GM19099 (cell line): Measurements from ENCODE around the gene LDLRAD4.

ENCODE experiments used
- POLR2A ChIP-seq: IDR thresholded peaks from 3 replicates; pipeline ENCODE4 v1.6.1; 2011; ENCODE audit warnings: low read depth; ENCODE audit not compliant: insufficient read length; ENCODE audit errors: extremely low read depth

Gene LDLRAD4

DNA sequence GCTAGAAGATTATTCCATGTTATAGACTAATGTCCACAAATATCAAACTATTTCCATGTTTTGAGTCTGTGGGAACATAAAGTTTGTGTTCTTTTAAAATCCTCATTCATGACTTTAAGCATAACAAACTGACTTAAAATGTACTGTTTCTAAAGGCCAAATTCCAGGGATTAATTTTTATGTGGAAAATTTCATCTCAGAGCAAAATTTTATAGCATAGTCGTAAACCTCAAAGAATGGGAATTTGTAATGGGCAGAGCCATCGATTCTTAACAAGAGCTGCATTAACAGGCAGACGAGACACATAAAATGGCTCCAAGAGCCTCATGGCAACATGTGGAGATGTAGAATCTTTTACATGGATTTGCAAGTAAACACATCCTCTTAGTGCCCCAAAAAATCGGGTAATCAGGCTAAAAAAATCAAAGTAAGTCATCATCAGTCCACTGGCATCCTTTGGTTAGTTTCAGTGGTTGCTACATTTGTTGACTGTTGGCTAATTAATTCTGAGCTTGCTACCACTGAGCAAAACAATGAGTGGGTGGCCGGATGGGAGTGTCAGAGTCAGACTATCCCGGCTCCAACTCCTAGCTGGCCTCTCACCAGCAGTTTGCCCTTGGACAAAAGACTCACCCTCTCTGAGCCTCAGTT is 388.2 kb downstream of the LDLRAD4 start:
- TF ChIP-seq POLR2A = no peak

DNA sequence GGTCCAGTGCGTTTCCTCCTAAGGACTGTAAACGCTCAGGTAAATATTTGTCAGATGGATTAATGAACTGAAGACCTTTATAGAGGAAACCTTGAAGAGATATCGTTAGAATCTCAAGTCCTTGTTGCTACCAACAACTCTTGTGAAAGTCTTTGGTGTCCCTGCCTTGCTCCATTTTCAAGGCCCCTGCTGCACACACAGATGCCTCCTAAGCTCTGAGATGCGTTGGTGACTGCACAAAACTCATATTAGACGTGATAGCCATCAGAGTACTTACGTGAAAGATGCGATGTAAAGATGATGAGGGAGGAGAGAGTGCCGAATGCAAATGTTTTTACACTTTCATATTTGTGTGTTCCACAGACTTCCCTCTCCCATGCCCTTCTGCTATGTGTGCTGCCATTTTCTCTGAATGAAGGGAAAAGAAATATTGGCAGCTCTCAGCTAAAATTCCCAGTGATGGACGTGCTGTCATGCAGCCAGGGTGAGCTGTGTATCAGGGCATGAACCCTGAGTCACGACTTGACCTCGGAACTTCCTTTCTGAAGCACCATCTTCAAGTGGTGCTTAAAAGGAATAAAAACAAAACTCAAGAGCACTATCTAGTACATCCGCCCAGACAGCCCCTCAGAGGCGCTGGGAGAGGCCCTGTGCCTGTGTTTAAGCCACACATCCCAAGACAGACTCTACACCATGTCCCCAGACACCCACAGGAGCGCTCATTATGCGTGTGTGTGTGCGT is 390.4 kb downstream of the LDLRAD4 start:
- TF ChIP-seq POLR2A = no peak

DNA sequence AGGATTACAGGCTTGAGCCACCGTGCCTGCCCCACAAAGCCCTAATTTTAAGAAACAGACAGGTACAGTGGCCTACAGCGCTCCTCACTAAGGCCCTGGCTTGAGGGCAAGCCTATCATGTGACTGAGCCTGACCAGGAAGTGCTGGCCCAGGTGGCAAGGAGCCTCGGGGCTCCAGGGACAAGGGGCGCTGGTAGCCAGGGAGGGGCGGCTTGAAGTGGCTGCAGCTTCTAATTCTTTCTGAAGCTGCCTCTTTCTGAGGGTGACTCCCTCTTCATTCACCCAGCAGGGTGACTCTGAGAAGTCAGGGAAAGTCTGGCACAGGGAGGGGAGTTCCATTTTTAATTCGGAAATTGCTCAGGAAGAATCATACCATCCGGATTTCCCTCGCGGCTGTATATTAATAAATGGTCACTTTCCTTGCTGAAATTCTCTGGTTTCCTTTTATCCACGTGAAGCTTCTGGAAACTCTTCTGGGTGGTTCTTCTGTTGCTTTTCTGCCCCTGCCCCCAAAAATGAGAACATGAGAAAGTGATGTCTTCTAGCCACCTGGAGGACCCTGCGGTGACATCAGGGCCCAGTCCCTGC is 392.1 kb downstream of the LDLRAD4 start:
- no peak for TF ChIP-seq POLR2A

DNA sequence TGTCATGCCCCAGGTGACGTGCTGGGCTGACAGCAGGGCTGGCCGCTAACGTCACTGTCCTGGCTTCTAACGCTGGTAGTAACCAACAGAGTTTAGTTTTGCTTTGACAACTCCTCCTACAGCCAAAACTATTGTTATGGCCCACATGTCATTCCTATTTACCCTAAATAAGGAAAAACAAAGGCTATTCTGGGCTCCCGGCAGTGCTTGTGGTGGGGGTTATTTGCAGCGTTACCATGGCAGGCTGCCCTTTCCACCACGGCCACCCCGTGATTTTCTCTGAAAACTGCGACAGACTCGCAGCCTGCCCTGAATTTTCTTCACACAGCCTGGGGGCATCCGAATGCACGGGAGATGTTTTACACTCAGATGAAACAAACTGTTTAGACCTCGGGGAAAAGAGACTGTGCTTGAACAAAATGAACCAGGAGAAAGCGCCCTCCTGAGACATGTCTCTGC is 392.6 kb downstream of the LDLRAD4 start:
- TF ChIP-seq POLR2A = no peak

DNA sequence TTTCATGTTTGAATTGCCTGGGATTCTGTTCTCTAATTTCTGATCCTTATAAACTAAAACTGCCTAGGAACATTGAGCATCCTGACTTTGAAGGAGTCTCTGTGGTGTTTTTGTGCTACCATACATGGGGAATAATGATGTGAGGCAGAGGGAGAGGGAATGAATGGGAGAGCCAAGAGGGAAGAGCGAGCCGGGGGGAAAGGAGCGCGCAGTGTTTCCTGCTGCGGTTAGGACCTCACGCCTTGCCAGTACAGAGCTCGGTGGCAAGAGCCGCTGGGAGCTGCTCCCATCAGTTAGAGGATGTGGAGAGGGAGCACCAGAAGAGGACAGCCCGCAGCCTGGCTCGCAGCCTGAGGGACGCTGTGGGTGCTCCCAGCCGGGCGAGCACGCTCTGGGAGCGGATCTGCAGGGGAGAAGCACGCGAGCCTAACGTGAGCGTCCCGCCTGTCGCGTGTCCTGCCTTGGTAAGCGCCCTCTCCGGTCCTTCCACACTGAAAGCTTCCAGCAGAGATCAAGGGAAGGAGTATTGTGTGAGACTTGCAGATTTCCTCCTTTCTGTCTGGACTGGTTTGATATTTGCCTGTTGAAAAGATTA is 393.1 kb downstream of the LDLRAD4 start:
- no peak for TF ChIP-seq POLR2A

DNA sequence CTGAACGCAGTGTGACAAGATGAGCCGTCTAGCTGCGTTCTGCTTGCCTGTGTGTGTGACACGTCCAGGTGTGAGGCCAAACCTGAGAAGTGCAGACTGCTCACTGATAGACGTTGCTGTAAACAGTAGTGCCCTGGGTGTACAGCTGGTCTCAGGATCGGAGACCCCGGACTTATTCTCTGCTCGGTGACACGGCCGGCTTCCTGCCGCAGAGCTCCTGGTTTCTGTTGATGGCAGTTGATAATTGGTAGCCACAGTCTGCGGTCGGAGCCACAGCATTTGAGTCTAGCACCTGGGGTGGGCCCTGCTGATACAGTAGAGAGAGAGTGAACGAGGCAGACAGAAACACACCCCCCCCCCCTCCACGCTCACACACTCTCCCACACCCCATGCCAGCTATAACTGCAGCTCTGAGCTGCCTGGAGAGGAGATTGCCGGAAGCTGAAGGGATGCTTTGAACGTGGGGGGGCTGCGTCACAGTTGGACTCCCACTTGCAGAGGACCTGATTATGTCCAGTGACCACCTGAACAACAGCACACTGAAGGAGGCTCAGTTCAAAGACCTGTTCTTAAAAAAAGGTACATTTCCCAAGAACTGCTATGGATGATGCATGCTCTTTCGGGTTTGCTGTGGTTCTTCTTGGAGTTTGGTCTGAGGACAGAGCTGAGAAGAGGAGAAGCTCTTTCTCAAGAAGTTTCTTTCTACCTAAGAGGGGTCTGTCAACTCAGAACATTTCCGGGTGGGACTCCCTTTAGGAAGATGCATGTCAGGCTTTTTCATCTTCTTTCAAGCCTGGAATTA is 393.8 kb downstream of the LDLRAD4 start:
- peak; percentile 57 for TF ChIP-seq POLR2A

DNA sequence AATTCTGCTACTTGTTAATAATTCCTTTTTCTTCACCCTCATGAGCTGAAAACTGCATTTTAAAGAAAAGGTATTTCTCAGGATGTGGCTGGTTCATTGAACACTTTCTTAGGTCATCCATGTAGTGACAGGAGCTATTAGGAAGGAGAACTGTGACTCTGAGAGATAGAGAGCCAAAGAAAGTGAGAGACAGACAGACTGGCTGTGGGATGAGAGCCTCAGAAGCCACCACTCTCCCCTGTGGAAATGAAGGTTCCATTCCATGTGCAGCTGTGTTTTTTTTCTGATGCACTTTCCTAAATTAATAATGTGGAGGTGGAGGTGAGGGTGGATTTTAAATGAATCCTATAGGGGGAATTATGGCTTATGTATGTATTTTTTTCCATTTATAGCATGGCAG is 394.5 kb downstream of the LDLRAD4 start:
- no peak for TF ChIP-seq POLR2A

DNA sequence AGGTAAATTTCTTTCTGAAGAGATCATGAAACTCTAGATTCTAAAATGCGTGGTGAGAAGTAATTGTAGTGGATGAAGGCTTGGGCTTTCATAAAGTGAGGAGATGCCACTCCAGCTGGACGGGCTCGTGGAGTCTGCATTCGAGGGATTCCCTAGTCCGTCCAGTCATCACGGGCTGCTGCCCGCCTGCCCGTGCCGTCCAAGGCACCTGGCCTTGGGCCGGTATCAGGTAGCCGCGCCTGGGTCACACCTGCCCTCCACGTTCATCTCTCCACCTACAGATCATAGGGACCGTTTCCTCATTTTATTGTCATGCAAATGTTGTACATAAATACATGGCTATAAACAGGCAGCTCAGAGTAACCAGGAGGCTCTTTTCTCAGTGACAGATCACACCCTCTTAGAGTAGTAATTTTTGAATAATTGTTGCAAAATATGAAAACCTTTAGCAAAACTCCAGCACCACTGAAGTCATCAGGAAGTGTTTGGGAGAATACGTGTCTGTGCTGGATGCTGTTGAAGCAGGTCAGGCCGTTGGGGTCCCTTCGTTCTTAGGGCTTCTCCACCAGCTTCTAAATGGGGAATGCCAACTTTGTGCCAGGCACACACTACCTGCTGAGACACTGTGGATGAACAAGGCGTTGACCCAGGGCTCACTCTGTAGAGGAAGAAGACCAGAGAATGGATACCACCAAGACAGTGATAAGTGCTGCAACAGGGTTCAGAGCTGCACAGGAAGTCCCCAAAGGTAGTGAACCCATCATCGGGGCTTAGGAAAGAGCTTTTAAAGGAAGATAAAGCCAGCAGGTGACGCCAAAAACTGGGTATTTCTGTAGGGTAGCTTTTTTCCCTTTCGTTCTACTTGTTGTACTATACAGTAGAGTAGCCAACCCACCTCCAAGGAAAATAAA is 395.3 kb downstream of the LDLRAD4 start:
- no peak for TF ChIP-seq POLR2A

DNA sequence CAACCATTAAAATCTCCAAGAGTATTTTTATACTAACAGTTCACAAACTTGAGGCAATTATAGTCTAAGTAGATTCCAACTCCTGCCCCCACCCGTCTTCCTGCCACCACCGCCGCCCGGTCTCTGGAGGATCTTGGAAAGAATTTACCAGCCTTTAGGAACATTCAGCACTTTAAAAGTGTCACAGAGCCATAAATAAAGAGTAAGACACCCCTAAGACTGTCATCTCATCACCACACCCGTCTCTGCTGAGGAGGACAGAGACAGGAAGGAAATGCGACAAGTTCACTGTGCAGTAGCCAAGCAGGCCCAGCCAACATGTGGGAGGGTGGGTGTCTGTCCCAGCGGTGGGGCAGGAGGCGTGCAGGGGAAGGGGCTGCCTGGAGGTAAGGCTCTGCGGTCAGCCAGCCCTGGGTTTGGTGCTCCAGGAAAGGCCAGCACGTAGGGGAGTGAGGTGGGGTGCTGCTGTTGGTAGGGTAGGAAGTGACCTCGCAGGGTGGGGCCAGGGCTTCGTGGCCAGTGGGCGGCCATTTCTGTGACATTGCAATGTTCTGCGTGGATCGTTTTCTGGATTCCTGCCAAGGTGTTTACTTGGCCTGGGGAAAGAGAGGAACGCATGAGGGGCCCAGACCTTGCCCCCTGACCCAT is 396.2 kb downstream of the LDLRAD4 start:
- TF ChIP-seq POLR2A = peak; percentile 51

DNA sequence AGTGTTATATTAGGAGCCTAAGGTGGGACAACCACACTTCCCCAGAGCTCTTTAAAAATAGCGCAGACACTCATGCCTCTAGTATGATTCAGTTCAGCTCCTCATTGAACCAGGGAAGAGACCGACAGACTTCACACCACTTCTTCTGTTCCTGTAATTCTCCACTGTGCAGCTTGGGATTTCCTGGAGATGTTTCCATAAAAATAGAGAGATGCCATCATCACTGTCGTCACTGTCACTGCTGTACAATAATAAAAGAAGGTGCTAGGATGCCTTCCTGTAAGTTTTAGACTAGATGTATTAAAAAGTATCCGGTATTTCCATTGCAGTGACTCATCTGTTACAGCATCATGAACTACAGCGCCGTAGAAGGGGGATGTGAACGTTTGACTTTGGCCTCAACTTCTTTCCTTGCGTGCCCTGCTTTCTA is 396.9 kb downstream of the LDLRAD4 start:
- no peak for TF ChIP-seq POLR2A

DNA sequence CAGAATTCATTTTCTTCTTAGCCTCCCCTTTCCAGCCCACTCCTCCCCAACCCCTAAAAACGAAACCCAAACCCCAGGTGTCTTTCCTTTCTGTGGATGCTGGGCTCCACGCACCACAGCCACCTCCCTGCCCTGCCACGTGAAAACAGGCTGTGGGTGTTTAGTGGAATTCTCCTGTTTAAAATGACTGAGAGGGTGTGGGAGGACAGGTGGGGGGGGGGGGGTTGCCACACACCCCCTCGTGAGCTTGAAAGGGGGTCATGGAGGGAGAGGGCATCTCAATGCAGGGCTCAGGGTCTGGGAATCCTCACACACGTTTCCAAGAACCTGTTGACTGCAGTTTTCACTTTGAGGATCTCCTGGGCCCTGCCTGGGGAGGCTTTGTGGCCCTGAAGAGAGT is 397.5 kb downstream of the LDLRAD4 start:
- no peak for TF ChIP-seq POLR2A

DNA sequence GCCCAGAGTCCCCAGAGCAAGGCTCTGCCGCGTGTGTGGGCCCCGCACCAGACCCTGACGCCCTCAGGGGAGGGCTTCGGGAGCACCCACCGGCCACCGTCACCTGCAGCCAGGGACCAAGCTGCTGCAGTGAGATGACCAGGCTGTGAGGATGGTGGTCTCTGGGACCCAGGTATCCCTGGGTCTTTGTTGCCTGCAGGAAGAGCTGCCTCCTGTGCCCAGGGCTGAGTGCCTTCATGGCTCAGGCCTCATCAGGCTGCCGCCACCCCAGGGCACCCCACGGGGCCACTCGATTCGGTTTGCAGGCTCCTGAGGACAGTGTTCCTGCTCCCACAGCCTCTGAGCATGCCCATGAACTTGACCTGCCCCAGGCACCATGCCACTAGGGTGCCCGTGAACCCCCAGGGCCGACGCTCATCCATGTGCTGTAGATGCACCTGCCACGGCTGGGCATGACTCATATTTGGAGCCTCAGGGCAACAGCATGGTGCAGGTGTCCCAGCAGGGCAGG is 398.0 kb downstream of the LDLRAD4 start:
- no peak for TF ChIP-seq POLR2A

DNA sequence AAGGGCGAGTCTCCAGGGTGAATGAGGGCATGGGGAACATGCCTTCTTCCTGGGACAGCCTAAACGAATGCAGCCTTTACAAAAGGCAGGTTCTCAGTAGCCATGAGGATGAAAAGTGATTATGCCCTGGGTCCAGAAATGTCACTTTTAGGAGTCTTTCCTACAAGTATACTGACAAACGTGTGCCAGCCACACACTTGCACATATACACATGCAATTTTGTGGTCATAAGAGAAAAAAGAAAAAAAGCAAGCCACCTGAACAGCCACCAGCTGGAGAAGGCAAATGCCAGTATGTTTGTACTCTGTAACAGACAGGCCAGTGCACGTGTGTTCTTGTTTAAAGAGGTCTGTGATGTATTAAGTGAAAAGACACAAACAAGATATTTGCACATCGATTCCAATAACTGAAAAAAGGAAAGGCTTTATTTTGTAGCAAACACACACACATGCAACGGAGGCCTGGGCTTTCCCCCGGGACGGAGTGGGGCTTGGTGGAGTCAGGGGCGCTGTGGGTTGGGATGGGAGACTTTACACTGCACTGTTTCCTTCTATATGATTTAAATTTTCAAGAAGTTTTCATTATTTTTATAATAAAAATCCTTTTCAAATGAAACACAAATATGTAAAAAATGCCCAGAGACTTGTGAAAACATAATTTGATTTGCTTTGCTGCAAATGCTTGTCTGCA is 399.4 kb downstream of the LDLRAD4 start:
- no peak for TF ChIP-seq POLR2A
